ENCODE measurements around the gene GIPC2.
"Not testable (repeated sequence)": the region's sequence is repeated elsewhere in the genome, so short reads cannot be mapped to it uniquely, and the experiment has no call there.

The GIPC2 gene

GRCh38 chr1:78102082-78102481 is 56.3 kb downstream of the GIPC2 start:
- H3K36me3 ChIP-seq (ENCODE audit: control insufficient read depth, insufficient read depth, low read length) = no peaks in the 10 kb centered on the region
- H3K4me3 ChIP-seq (ENCODE audit: low read depth, low read length) = no peak overlapping the region
- peaks cover 3% of the 10 kb centered on the region for H3K4me1 ChIP-seq (ENCODE audit: control insufficient read depth, insufficient read depth, low read length)
- H3K9me3 ChIP-seq (ENCODE audit: control insufficient read depth, insufficient read depth, low read length) = no peaks in the 10 kb centered on the region
- H3K27me3 ChIP-seq (ENCODE audit: control insufficient read depth, insufficient read depth, low read length) = no peaks in the 10 kb centered on the region
- no peak overlapping the region for H3K9ac ChIP-seq (ENCODE audit: low read depth, low read length)

- no peaks in the 10 kb centered on the region for H3K36me3 ChIP-seq (ENCODE audit: control insufficient read depth, insufficient read depth, low read length)
Observed at GRCh38 chr1:78102916-78103315, 57.1 kb downstream of the GIPC2 start.

GRCh38 chr1:78104322-78104721 is 58.6 kb downstream of the GIPC2 start:
- no peaks in the 10 kb centered on the region for H3K9me3 ChIP-seq (ENCODE audit: control insufficient read depth, insufficient read depth, low read length)
- no peak overlapping the region for H3K4me3 ChIP-seq (ENCODE audit: low read depth, low read length)
- H3K9ac ChIP-seq (ENCODE audit: low read depth, low read length) = no peak overlapping the region
- no peaks in the 10 kb centered on the region for H3K36me3 ChIP-seq (ENCODE audit: control insufficient read depth, insufficient read depth, low read length)
- H3K4me1 ChIP-seq (ENCODE audit: control insufficient read depth, insufficient read depth, low read length) = peaks cover 3% of the 10 kb centered on the region
- no peaks in the 10 kb centered on the region for H3K27me3 ChIP-seq (ENCODE audit: control insufficient read depth, insufficient read depth, low read length)

More at GRCh38 chr1:78102916-78103315, 57.1 kb downstream of the GIPC2 start:
- H3K4me1 ChIP-seq (ENCODE audit: control insufficient read depth, insufficient read depth, low read length) = peaks cover 3% of the 10 kb centered on the region
- H3K9ac ChIP-seq (ENCODE audit: low read depth, low read length) = no peak overlapping the region
- no peak overlapping the region for H3K4me3 ChIP-seq (ENCODE audit: low read depth, low read length)
- no peaks in the 10 kb centered on the region for H3K9me3 ChIP-seq (ENCODE audit: control insufficient read depth, insufficient read depth, low read length)
- no peaks in the 10 kb centered on the region for H3K27me3 ChIP-seq (ENCODE audit: control insufficient read depth, insufficient read depth, low read length)

- H3K27me3 ChIP-seq (ENCODE audit: control insufficient read depth, insufficient read depth, low read length); H3K4me1 ChIP-seq (ENCODE audit: control insufficient read depth, insufficient read depth, low read length); H3K9ac ChIP-seq (ENCODE audit: low read depth, low read length); H3K4me3 ChIP-seq (ENCODE audit: low read depth, low read length); H3K9me3 ChIP-seq (ENCODE audit: control insufficient read depth, insufficient read depth, low read length); H3K36me3 ChIP-seq (ENCODE audit: control insufficient read depth, insufficient read depth, low read length): not testable (repeated sequence)
Observed at GRCh38 chr1:78109659-78110058, 63.9 kb downstream of the GIPC2 start.

- no peak overlapping the region for H3K4me3 ChIP-seq (ENCODE audit: low read depth, low read length)
- H3K36me3 ChIP-seq (ENCODE audit: control insufficient read depth, insufficient read depth, low read length) = no peaks in the 10 kb centered on the region
- no peaks in the 10 kb centered on the region for H3K27me3 ChIP-seq (ENCODE audit: control insufficient read depth, insufficient read depth, low read length)
- no peaks in the 10 kb centered on the region for H3K9me3 ChIP-seq (ENCODE audit: control insufficient read depth, insufficient read depth, low read length)
- no peak overlapping the region for H3K9ac ChIP-seq (ENCODE audit: low read depth, low read length)
- no peaks in the 10 kb centered on the region for H3K4me1 ChIP-seq (ENCODE audit: control insufficient read depth, insufficient read depth, low read length)
Observed at GRCh38 chr1:78113156-78113916, 67.6 kb downstream of the GIPC2 start.

GRCh38 chr1:78114034-78114956 is 68.5 kb downstream of the GIPC2 start:
- Histone ChIP-seq H3K4me3 (ENCODE audit: low read depth, low read length) (no peak overlapping the region), H3K36me3 (ENCODE audit: control insufficient read depth, insufficient read depth, low read length) (no peaks in the 10 kb centered on the region), H3K9ac (ENCODE audit: low read depth, low read length) (no peak overlapping the region), H3K4me1 (ENCODE audit: control insufficient read depth, insufficient read depth, low read length) (no peaks in the 10 kb centered on the region), H3K27me3 (ENCODE audit: control insufficient read depth, insufficient read depth, low read length) (no peaks in the 10 kb centered on the region), H3K9me3 (ENCODE audit: control insufficient read depth, insufficient read depth, low read length) (no peaks in the 10 kb centered on the region)

- H3K9ac ChIP-seq (ENCODE audit: low read depth, low read length); H3K4me3 ChIP-seq (ENCODE audit: low read depth, low read length); H3K4me1 ChIP-seq (ENCODE audit: control insufficient read depth, insufficient read depth, low read length); H3K9me3 ChIP-seq (ENCODE audit: control insufficient read depth, insufficient read depth, low read length); H3K36me3 ChIP-seq (ENCODE audit: control insufficient read depth, insufficient read depth, low read length); H3K27me3 ChIP-seq (ENCODE audit: control insufficient read depth, insufficient read depth, low read length): not testable (repeated sequence)
Observed at GRCh38 chr1:78120485-78120884, 74.7 kb downstream of the GIPC2 start.

GRCh38 chr1:78121710-78122109 is 75.9 kb downstream of the GIPC2 start:
- Histone ChIP-seq H3K9ac (ENCODE audit: low read depth, low read length) (no peak overlapping the region), H3K36me3 (ENCODE audit: control insufficient read depth, insufficient read depth, low read length) (no peaks in the 10 kb centered on the region), H3K4me3 (ENCODE audit: low read depth, low read length) (no peak overlapping the region), H3K27me3 (ENCODE audit: control insufficient read depth, insufficient read depth, low read length) (no peaks in the 10 kb centered on the region), H3K9me3 (ENCODE audit: control insufficient read depth, insufficient read depth, low read length) (no peaks in the 10 kb centered on the region), H3K4me1 (ENCODE audit: control insufficient read depth, insufficient read depth, low read length) (peaks cover 3% of the 10 kb centered on the region)

GRCh38 chr1:78122389-78122788 is 76.6 kb downstream of the GIPC2 start:
- Histone ChIP-seq H3K36me3 (ENCODE audit: control insufficient read depth, insufficient read depth, low read length) (no peaks in the 10 kb centered on the region), H3K4me1 (ENCODE audit: control insufficient read depth, insufficient read depth, low read length) (peaks cover 3% of the 10 kb centered on the region), H3K4me3 (ENCODE audit: low read depth, low read length) (no peak overlapping the region), H3K27me3 (ENCODE audit: control insufficient read depth, insufficient read depth, low read length) (no peaks in the 10 kb centered on the region), H3K9ac (ENCODE audit: low read depth, low read length) (no peak overlapping the region), H3K9me3 (ENCODE audit: control insufficient read depth, insufficient read depth, low read length) (no peaks in the 10 kb centered on the region)

- Histone ChIP-seq H3K9me3 (ENCODE audit: control insufficient read depth, insufficient read depth, low read length) (no peaks in the 10 kb centered on the region), H3K4me1 (ENCODE audit: control insufficient read depth, insufficient read depth, low read length) (peaks cover 3% of the 10 kb centered on the region), H3K27me3 (ENCODE audit: control insufficient read depth, insufficient read depth, low read length) (no peaks in the 10 kb centered on the region), H3K9ac (ENCODE audit: low read depth, low read length) (no peak overlapping the region), H3K4me3 (ENCODE audit: low read depth, low read length) (no peak overlapping the region), H3K36me3 (ENCODE audit: control insufficient read depth, insufficient read depth, low read length) (no peaks in the 10 kb centered on the region)
Observed at GRCh38 chr1:78126506-78126905, 80.7 kb downstream of the GIPC2 start.

- Histone ChIP-seq H3K9me3 (ENCODE audit: control insufficient read depth, insufficient read depth, low read length) (no peaks in the 10 kb centered on the region), H3K4me1 (ENCODE audit: control insufficient read depth, insufficient read depth, low read length) (no peaks in the 10 kb centered on the region), H3K4me3 (ENCODE audit: low read depth, low read length) (no peak overlapping the region), H3K27me3 (ENCODE audit: control insufficient read depth, insufficient read depth, low read length) (no peaks in the 10 kb centered on the region), H3K36me3 (ENCODE audit: control insufficient read depth, insufficient read depth, low read length) (no peaks in the 10 kb centered on the region), H3K9ac (ENCODE audit: low read depth, low read length) (no peak overlapping the region)
Observed at GRCh38 chr1:78132174-78132947, 86.6 kb downstream of the GIPC2 start.
